IMR-90 (cell line): ENCODE measurements around the gene DDX54. TPM values are rescaled to one million over a fixed set of nuclear protein-coding genes. Genes with fewer than 3 reads are reported as not detected.

Experiments
- ATAC-seq: fragments of 200-7000 bp; cut with Tn5 transposase; 2 replicates; pipeline ENCODE4 v1.9.1; 2020; ENCODE audit warnings: low read depth, mild to moderate bottlenecking, moderate library complexity
- BruUV-seq: library from RNA; stranded (reverse); fragments of 400-500 nt; replicated peaks from 2 replicates; lab custom pipeline; 2021; lab: Mats Ljungman, UMichigan
- CTCF ChIA-PET: fragments of 300-600 bp; formaldehyde crosslinking; extraction: SDS; loops from one replicate; lab custom pipeline; 2021; ENCODE audit warnings: antibody characterized with exemption; lab: Yijun Ruan, JAX
- POLR2A ChIA-PET: fragments of 300-600 bp; sonication (Branson Sonifier 250); formaldehyde crosslinking; loops from one replicate; lab custom pipeline; 2022; ENCODE audit warnings: antibody characterized with exemption; ENCODE audit not compliant: unreplicated experiment; lab: Charles Lee
- DNase-seq: peaks from one replicate; pipeline ENCODE4 v3.0.0; 2013
- H2AFZ ChIP-seq: replicated peaks from 2 replicates; pipeline ENCODE3; 2013; ENCODE audit warnings: low read length, mild to moderate bottlenecking; ENCODE audit not compliant: poor library complexity
- H2AK5ac ChIP-seq: 2 replicates; pipeline ENCODE4 v1.6.1; 2013; ENCODE audit warnings: low read depth, low read length, inconsistent platforms
- H2AK9ac ChIP-seq: replicated peaks from 2 replicates; pipeline ENCODE3; 2013; ENCODE audit warnings: mild to moderate bottlenecking, low read depth, low read length, moderate library complexity; ENCODE audit not compliant: poor library complexity
- H2BK120ac ChIP-seq: 2 replicates; pipeline ENCODE4 v1.6.1; 2013; ENCODE audit warnings: low read depth, low read length, inconsistent platforms
- H2BK15ac ChIP-seq: 3 replicates; pipeline ENCODE4 v1.6.1; 2013; ENCODE audit warnings: low read depth, low read length, inconsistent platforms
- H2BK20ac ChIP-seq: 2 replicates; pipeline ENCODE4 v1.6.1; 2013; ENCODE audit warnings: low read depth, mild to moderate bottlenecking, inconsistent platforms, low read length, moderate library complexity
- H2BK5ac ChIP-seq: 2 replicates; pipeline ENCODE4 v1.6.1; 2013; ENCODE audit warnings: mild to moderate bottlenecking, low read depth, low read length, inconsistent platforms; ENCODE audit not compliant: poor library complexity, severe bottlenecking
- H3K14ac ChIP-seq: replicated peaks from 2 replicates; pipeline ENCODE4 v1.6.1; 2013; ENCODE audit warnings: low read depth, low read length, inconsistent platforms
- H3K18ac ChIP-seq: 2 replicates; pipeline ENCODE4 v1.6.1; 2013; ENCODE audit warnings: low read depth, low read length, control low read depth
- H3K23ac ChIP-seq: 2 replicates; pipeline ENCODE4 v1.6.1; 2013; ENCODE audit warnings: low read depth, low read length, inconsistent platforms
- H3K27ac ChIP-seq: 2 replicates; pipeline ENCODE4 v1.5.1; 2013; ENCODE audit warnings: mild to moderate bottlenecking, control low read depth, low read length; ENCODE audit not compliant: insufficient read depth
- H3K27me3 ChIP-seq: 2 replicates; pipeline ENCODE4 v1.6.1; 2013; ENCODE audit warnings: low read length; ENCODE audit not compliant: control insufficient read depth, insufficient read depth
- H3K36me3 ChIP-seq: 2 replicates; pipeline ENCODE4 v1.6.1; 2013; ENCODE audit warnings: low read length, mixed read lengths; ENCODE audit not compliant: control insufficient read depth, insufficient read depth
- H3K4ac ChIP-seq: 2 replicates; pipeline ENCODE4 v1.6.1; 2013; ENCODE audit warnings: low read depth, low read length, inconsistent platforms
- H3K4me1 ChIP-seq: 2 replicates; pipeline ENCODE4 v1.6.1; 2013; ENCODE audit warnings: low read length, mixed read lengths; ENCODE audit not compliant: control insufficient read depth, insufficient read depth
- H3K4me2 ChIP-seq: 2 replicates; pipeline ENCODE4 v1.6.1; 2013; ENCODE audit warnings: low read depth, mild to moderate bottlenecking, control low read depth, low read length, moderate library complexity
- H3K4me3 ChIP-seq: 2 replicates; pipeline ENCODE4 v1.5.1; 2013; ENCODE audit warnings: low read depth, mild to moderate bottlenecking, control low read depth, low read length, moderate library complexity; ENCODE audit not compliant: insufficient read depth
- H3K56ac ChIP-seq: 2 replicates; pipeline ENCODE4 v1.6.1; 2013; ENCODE audit warnings: low read length, inconsistent platforms; ENCODE audit not compliant: insufficient read depth; ENCODE audit errors: extremely low read depth
- H3K79me1 ChIP-seq, 2 experiments: 2 replicates each; pipeline ENCODE4 v1.6.1; 2013; ENCODE audit warnings: low read length in 2 of 2, inconsistent platforms in 1 of 2, low read depth in 1 of 2
- H3K9ac ChIP-seq: 2 replicates; pipeline ENCODE4 v1.6.1; 2013; ENCODE audit warnings: low read depth, low read length, control low read depth
- H3K9me1 ChIP-seq: 2 replicates; pipeline ENCODE4 v1.6.1; 2013; ENCODE audit warnings: low read length, inconsistent platforms; ENCODE audit not compliant: insufficient read depth
- H3K9me3 ChIP-seq: 2 replicates; pipeline ENCODE4 v1.6.1; 2013; ENCODE audit warnings: low read length; ENCODE audit not compliant: control insufficient read depth, insufficient read depth
- H4K20me1 ChIP-seq: 2 replicates; pipeline ENCODE4 v1.6.1; 2013; ENCODE audit warnings: low read length, inconsistent platforms; ENCODE audit not compliant: insufficient read depth
- H4K5ac ChIP-seq: 2 replicates; pipeline ENCODE4 v1.6.1; 2013; ENCODE audit warnings: mild to moderate bottlenecking, low read depth, low read length, control low read depth
- H4K8ac ChIP-seq, 2 experiments: 2 replicates each; pipeline ENCODE4 v1.6.1; 2013; ENCODE audit warnings: low read depth in 2 of 2, low read length in 2 of 2, control low read depth in 1 of 2, inconsistent platforms in 1 of 2
- H4K91ac ChIP-seq: 2 replicates; pipeline ENCODE4 v1.6.1; 2013; ENCODE audit warnings: low read depth, low read length, inconsistent platforms; ENCODE audit not compliant: insufficient read depth
- BHLHE40 ChIP-seq: fragments of 150-350 bp; IDR thresholded peaks from 2 replicates; pipeline ENCODE4 v1.6.1; 2016; ENCODE audit warnings: mild to moderate bottlenecking, low read depth, low read length
- CEBPB ChIP-seq: IDR thresholded peaks from 2 replicates; pipeline ENCODE4 v1.6.1; 2012; ENCODE audit warnings: low read depth, low read length, improper control_type of control experiment
- MAFK ChIP-seq: IDR thresholded peaks from 2 replicates; pipeline ENCODE4 v1.6.1; 2012; ENCODE audit warnings: low read depth, low read length, improper control_type of control experiment
- RFX5 ChIP-seq: IDR thresholded peaks from 2 replicates; pipeline ENCODE4 v1.8.0; 2012; ENCODE audit warnings: low read depth, mild to moderate bottlenecking, low read length, moderate library complexity
- USF2 ChIP-seq: fragments of 150-350 bp; IDR thresholded peaks from 2 replicates; pipeline ENCODE4 v1.6.1; 2017; ENCODE audit warnings: mild to moderate bottlenecking, antibody characterized with exemption, low read length, low read depth
- WGBS, 2 experiments: methylation state at CpG; one replicate each; pipeline versions ENCODE4 v1.1.5 to v1.1.7; 2013; ENCODE audit warnings: missing lambda C conversion rate in 2 of 2; ENCODE audit not compliant: insufficient read length in 1 of 2; ENCODE audit errors: extremely low coverage in 2 of 2; 5-methylcytosine and 5-hydroxymethylcytosine counted together
- dilution Hi-C: fragments of 300-500 bp; cut with HindIII; formaldehyde crosslinking; loops from one replicate; pipeline ENCODE4 v1.14.3; 2018; ENCODE audit warnings: low sequenced_read_pairs; ENCODE audit not compliant: unreplicated experiment
- in situ Hi-C: fragments of 300-500 bp; cut with MboI; formaldehyde crosslinking; loops from 3 replicates; pipeline ENCODE4 v1.14.3; 2019; ENCODE audit warnings: low sequenced_read_pairs, inconsistent platforms, mixed read lengths
- intact Hi-C: fragments of 100-400 bp; cut with micrococcal nuclease; formaldehyde crosslinking; loops from 2 replicates; pipeline ENCODE4 v1.10.0; 2022
- polyA plus RNA-seq, 3 experiments: library from polyadenylated mRNA; depleted of rRNA; stranded (reverse); fragments of >200 nt; gene quantifications; 2 replicates each; pipeline ENCODE4 v1.2.3, GENCODE V29; 2012; ENCODE audit warnings: low replicate concordance in 1 of 3
- total RNA-seq: library from RNA; depleted of rRNA; stranded (reverse); fragments of >200 nt; gene quantifications from 2 replicates; pipeline ENCODE4 v1.2.3, GENCODE V29; 2012

DDX54 gene
- total and polyA plus RNA-seq, 2 of the 4 experiments (the other 2 are of a cell fraction): 23.8 to 47.5 TPM

- TF ChIP-seq USF2: no peak
These were observed 9.7 kb upstream of the DDX54 start (continued) for GRCh38 chr12:113194971-113195391.

- no peak overlapping the region for H3K4me2 ChIP-seq
- no peak overlapping the region for H2BK20ac ChIP-seq
- DNase-seq (no peak), ATAC-seq (no peak)
- no peak overlapping the region for H2AK5ac ChIP-seq
- H2BK5ac ChIP-seq: no peak overlapping the region
- no peak overlapping the region for H3K9ac ChIP-seq
- H3K56ac ChIP-seq: no peak overlapping the region
- no peaks in the 10 kb centered on the region for H4K20me1 ChIP-seq
- peaks cover 12% of the 10 kb centered on the region for H3K4me1 ChIP-seq
- POLR2A ChIA-PET: no interaction called here
- no peak overlapping the region for H2AFZ ChIP-seq
- no peaks in the 10 kb centered on the region for H3K9me3 ChIP-seq
- no peak overlapping the region for H3K14ac ChIP-seq
- H2BK120ac ChIP-seq: no peak overlapping the region
- H3K23ac ChIP-seq: no peak overlapping the region
- no peak overlapping the region for H3K27ac ChIP-seq
- H4K8ac ChIP-seq: no peak overlapping the region
- peaks cover 20 to 30% of the 10 kb centered on the region in 2 experiments for H3K79me1 ChIP-seq
- dilution Hi-C loops (no loop called here), intact Hi-C loops (loop anchor here (10.0 kb wide), 1 partner anchor 164 kb away; the partner anchor contains the start of gene PLBD2), in situ Hi-C loops (loop anchor here (25.0 kb wide), 1 partner anchor 1221 kb away; the partner anchor contains the start of gene TBX5)
- no peak overlapping the region for H3K18ac ChIP-seq
- no peak for TF ChIP-seq CEBPB
- TF ChIP-seq BHLHE40: no peak
- TF ChIP-seq MAFK: no peak
- TF ChIP-seq RFX5: no peak
- peaks cover 5% of the 10 kb centered on the region; the same call in 1 of the 2 replicates for H3K9me1 ChIP-seq
- peaks cover 13% of the 10 kb centered on the region for H3K36me3 ChIP-seq
- no peak overlapping the region for H3K4me3 ChIP-seq
- H2BK15ac ChIP-seq: no peak overlapping the region
- no TSS peak for BruUV-seq
- H3K27me3 ChIP-seq: no peaks in the 10 kb centered on the region
- no peak overlapping the region for H4K5ac ChIP-seq
- no peak overlapping the region for H4K91ac ChIP-seq
- CTCF ChIA-PET: no interaction called here
- WGBS, 2 experiments: 88% methylated on average over 5 of the region's 19 CpGs; no CpG with 5 or more reads in 1 of the 2 experiments
- H2AK9ac ChIP-seq: peak overlapping the region; percentile 81
- H3K4ac ChIP-seq: no peak overlapping the region
These were observed 5.9 kb upstream of the DDX54 start for GRCh38 chr12:113191227-113191626.
